Left lung (tissue), 10 donors: ENCODE results near the gene TRIP10. TPM values are rescaled to one million over a fixed set of nuclear protein-coding genes. Genes with fewer than 3 reads are reported as not detected.

ENCODE experiments used
- ATAC-seq: fragments of 200-7000 bp; cut with Tn5 transposase; one replicate; pipeline ENCODE4 v1.9.1; 2020; ENCODE audit warnings: moderate library complexity
- DNase-seq, 4 donors: peaks; one replicate each; pipeline ENCODE4 v3.0.0-alpha.2; 2013 to 2020
- H3K27ac ChIP-seq, 2 donors: fragments of 200-600 bp; sonication (generic) in 1 of 2; one replicate each; pipeline versions ENCODE4 v1.5.0 to v1.8.0; 2020 to 2021
- H3K27me3 ChIP-seq, 2 donors: fragments of 200-600 bp; sonication (generic) in 1 of 2; one replicate each; pipeline versions ENCODE4 v1.5.0 to v1.8.0; 2020 to 2021
- H3K36me3 ChIP-seq, 2 donors: fragments of 200-600 bp; sonication (generic) in 1 of 2; one replicate each; pipeline versions ENCODE4 v1.5.0 to v1.8.0; 2020 to 2021
- H3K4me1 ChIP-seq, 2 donors: fragments of 200-600 bp; one replicate each; pipeline ENCODE4 v1.8.0; 2021
- H3K4me3 ChIP-seq, 2 donors: fragments of 200-600 bp; sonication (generic) in 1 of 2; one replicate each; pipeline versions ENCODE4 v1.5.0 to v1.8.0; 2020 to 2021; ENCODE audit warnings: mild to moderate bottlenecking in 1 of 2
- H3K9me3 ChIP-seq, 2 donors: fragments of 200-600 bp; sonication (generic) in 1 of 2; one replicate each; pipeline versions ENCODE4 v1.5.0 to v1.8.0; 2020 to 2021
- intact Hi-C, 2 donors: fragments of 100-400 bp; cut with DNase I; formaldehyde crosslinking; loops; one replicate each; pipeline versions ENCODE4 v1.11.2 to v1.14.2; 2022
- polyA plus RNA-seq, 6 donors: library from polyadenylated mRNA; unstranded; fragments of 120-200 nt; gene quantifications; one replicate each; pipeline ENCODE4 v1.2.1, GENCODE V29; 2013; ENCODE audit not compliant: insufficient read length in 6 of 6
- total RNA-seq, 2 donors: library from RNA; stranded (reverse); fragmentation: NEBNext Ultra II Directional; extraction: Animal tissue kit (Norgen Biotek cat#: 25700); gene quantifications; one replicate each; pipeline ENCODE4 v1.2.1, GENCODE V29; 2021
- TF ChIP-seq, protein P1 (sequence below), 2 donors: fragments of 200-600 bp; sonication (generic) in 1 of 2; IDR thresholded peaks; one replicate each; pipeline versions ENCODE4 v1.5.0 to v1.8.0; 2021; ENCODE audit warnings: antibody characterized with exemption in 2 of 2
- donor health status: DM: no; HTN: yes; CAD: no.
- donor health status: DM: no; HTN: no; CAD: no.

The TRIP10 gene
- total and polyA plus RNA-seq, 8 donors = 62.3 to 120 (median 92.8) TPM

DNA sequence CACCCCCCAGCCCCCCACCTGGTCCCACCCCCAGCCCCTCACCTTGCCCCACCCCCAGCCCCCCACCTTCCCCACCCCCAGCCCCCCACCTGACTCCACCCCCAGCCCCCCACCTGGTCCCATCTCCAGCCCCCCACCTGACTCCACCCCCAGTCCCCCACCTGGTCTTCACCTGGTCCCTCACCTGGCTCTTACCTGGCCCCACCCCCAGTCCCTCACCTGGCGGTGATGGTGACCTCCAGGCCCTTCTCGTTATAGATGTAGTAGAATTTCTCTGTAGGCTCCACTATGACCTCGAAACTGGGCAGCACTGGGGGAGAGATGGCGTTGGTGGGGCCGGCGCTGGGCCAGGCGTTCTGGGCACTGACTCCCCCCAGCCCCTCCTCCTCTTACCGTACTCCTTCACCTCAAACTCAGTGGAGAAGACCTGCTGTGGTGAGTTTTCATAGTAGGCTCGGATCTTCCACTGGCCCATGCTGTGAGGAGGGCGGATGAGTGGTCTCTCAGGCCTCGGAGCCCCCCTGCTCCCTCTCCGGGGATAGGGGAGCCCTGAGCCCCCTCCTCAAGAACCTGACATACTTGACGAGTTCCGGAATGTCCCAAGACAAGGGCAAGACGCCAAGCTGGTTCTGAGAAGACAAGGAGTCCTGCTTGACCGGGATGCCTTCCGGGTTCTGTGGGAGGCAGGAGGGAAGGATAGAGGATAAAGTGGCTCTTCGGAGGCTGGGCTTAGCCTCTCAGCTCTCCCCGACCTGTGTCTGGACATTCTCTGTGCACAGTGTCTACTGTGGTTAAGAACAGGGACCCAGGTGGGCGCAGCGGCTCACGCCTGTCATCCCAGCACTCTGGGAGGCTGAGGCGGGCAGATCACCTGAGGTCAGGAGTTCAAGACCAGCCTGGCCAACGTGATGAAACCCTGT is 25.4 kb upstream of the TRIP10 start:
- intact Hi-C loops = no loop called here
- ATAC-seq (no peak), DNase-seq (peak in 1 of 4 donors; percentile 36)
- TF ChIP-seq, protein P1, sequence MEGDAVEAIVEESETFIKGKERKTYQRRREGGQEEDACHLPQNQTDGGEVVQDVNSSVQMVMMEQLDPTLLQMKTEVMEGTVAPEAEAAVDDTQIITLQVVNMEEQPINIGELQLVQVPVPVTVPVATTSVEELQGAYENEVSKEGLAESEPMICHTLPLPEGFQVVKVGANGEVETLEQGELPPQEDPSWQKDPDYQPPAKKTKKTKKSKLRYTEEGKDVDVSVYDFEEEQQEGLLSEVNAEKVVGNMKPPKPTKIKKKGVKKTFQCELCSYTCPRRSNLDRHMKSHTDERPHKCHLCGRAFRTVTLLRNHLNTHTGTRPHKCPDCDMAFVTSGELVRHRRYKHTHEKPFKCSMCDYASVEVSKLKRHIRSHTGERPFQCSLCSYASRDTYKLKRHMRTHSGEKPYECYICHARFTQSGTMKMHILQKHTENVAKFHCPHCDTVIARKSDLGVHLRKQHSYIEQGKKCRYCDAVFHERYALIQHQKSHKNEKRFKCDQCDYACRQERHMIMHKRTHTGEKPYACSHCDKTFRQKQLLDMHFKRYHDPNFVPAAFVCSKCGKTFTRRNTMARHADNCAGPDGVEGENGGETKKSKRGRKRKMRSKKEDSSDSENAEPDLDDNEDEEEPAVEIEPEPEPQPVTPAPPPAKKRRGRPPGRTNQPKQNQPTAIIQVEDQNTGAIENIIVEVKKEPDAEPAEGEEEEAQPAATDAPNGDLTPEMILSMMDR (IDR thresholded peaks at IDR 0.05) = no peak
- H3K9me3 ChIP-seq = no peaks in the 10 kb centered on the region
- H3K27me3 ChIP-seq = peaks cover 0 to 31% of the 10 kb centered on the region in 2 donors
- peaks cover 0 to 22% of the 10 kb centered on the region in 2 donors for H3K36me3 ChIP-seq
- H3K27ac ChIP-seq = no peak overlapping the region
- H3K4me3 ChIP-seq = no peak overlapping the region
- no peaks in the 10 kb centered on the region for H3K4me1 ChIP-seq

DNA sequence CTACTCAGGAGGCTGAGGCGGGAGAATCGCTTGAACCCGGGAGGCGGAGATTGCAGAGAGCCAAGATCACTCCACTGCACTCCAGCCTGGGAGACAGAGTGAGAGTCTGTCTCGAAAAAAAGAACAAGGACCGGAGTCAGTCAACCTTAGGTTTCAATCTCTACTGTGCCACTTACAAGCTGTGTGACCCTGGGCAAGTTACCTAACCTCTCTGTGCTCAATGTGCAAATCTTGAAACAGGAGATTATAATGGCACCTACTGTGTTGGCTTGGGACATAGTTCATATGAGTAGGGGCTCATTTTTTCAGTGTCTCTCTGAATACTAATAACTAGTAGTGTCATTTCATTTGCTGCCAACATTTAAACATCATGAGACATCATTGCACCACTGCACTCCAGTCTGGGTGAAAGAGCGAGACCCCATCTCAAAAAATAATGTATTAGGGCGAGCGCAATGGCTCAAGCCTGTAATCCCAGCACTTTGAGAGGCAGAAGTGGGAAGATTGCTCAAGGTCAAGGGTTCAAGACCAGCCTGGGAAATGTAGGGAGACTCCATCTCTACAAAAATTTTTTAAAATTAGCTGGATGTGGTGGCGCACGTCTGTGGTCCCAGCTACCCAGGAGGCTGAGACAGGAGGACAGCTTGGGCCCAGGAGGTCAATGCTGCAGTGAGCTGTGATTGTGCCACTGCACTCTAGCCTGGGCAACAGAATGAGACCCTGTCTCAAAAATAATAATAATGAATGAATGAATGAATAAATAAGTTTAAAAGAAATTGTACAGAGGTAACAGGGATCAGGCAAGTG is 24.5 kb upstream of the TRIP10 start:
- TF ChIP-seq, protein P1 (IDR thresholded peaks at IDR 0.05) = no peak
- Histone ChIP-seq H3K9me3 (no peaks in the 10 kb centered on the region), H3K36me3 (peaks cover 0 to 22% of the 10 kb centered on the region in 2 donors), H3K4me3 (no peak overlapping the region), H3K27me3 (peaks cover 0 to 25% of the 10 kb centered on the region in 2 donors), H3K27ac (no peak overlapping the region), H3K4me1 (no peaks in the 10 kb centered on the region)
- DNase-seq (peak in 1 of 4 donors; percentile 4), ATAC-seq (no peak)
- intact Hi-C loops = no loop called here

DNA sequence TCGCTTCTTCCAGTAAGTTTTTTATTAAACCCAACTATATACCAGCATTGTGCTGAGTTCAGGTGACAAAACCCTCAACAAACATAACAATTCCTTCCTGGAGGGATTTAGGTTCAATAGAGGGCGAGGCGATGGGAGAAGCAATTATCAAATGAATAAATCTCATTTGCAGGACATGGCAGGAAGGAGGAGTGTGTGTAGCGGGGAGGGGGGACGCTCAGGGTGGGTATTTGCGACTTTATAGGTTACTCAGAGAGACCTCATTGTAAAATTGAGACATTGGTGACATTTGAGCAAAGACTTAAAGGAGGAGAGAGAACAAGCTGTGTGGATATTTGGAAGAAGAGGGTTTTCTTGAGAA is 22.9 kb upstream of the TRIP10 start:
- no peak overlapping the region for H3K27ac ChIP-seq
- no peak for DNase-seq
- TF ChIP-seq, protein P1 (IDR thresholded peaks at IDR 0.05) = no peak
- no peak overlapping the region for H3K4me3 ChIP-seq
- no peaks in the 10 kb centered on the region for H3K9me3 ChIP-seq
- H3K36me3 ChIP-seq = peaks cover 0 to 11% of the 10 kb centered on the region in 2 donors
- peaks cover 0 to 9% of the 10 kb centered on the region in 2 donors for H3K27me3 ChIP-seq
- H3K4me1 ChIP-seq = peaks cover 8 to 15% of the 10 kb centered on the region in 2 donors
- no peak for ATAC-seq
- intact Hi-C loops = no loop called here

DNA sequence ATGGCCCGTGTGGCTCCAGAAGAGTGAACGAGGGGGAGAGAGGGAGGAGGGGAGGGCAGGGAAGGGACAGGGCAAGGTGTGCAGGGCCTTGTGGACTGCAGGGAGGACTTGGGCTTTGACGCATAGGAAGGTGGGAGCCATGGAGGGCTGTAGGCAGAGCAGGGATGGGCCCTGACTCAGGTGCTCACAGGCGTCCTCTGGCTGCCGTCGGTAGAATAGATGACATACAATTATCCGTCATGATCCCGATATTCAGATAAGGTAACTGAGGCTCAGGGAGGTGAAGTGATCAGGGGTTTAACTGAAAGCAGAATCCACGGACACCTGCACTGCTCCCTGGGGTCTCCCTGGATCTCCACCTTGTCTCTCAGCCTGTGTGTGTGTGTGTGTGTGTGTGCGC is 22.4 kb upstream of the TRIP10 start:
- Histone ChIP-seq H3K27me3 (peaks cover 0 to 4% of the 10 kb centered on the region in 2 donors), H3K36me3 (peaks cover 0 to 6% of the 10 kb centered on the region in 2 donors), H3K4me1 (peaks cover 10 to 19% of the 10 kb centered on the region in 2 donors), H3K27ac (no peak overlapping the region), H3K4me3 (no peak overlapping the region), H3K9me3 (no peaks in the 10 kb centered on the region)
- no peak for ATAC-seq
- TF ChIP-seq, protein P1 (IDR thresholded peaks at IDR 0.05) = no peak
- DNase-seq = peak in 1 of 4 donors; percentile 32
- intact Hi-C loops = no loop called here
